Trophoblast cell (in vitro differentiated cells and primary cell): Measurements from ENCODE around the gene ZDHHC8.
A peak's percentile ranks its signal among the peaks of the same experiment; 100 is the strongest.

Source experiments
- DNase-seq, 2 donors: peaks; one replicate each; pipeline ENCODE4 v3.0.0-alpha.2; 2016
- H2AFZ ChIP-seq: 2 replicates; pipeline ENCODE4 v1.6.1; 2013; ENCODE audit warnings: low read length, moderate library complexity, mild to moderate bottlenecking; ENCODE audit not compliant: insufficient read depth, poor library complexity
- H2AK5ac ChIP-seq: 2 replicates; pipeline ENCODE4 v1.6.1; 2013; ENCODE audit warnings: mild to moderate bottlenecking, low read length
- H2BK120ac ChIP-seq: 2 replicates; pipeline ENCODE4 v1.6.1; 2013; ENCODE audit warnings: low read length, mild to moderate bottlenecking, moderate library complexity; ENCODE audit not compliant: insufficient read depth, poor library complexity
- H2BK12ac ChIP-seq: 2 replicates; pipeline ENCODE4 v1.6.1; 2013; ENCODE audit warnings: mild to moderate bottlenecking, low read length, moderate library complexity
- H2BK5ac ChIP-seq: 2 replicates; pipeline ENCODE4 v1.6.1; 2013; ENCODE audit warnings: low read length, low read depth, moderate library complexity, mild to moderate bottlenecking; ENCODE audit not compliant: poor library complexity
- H3K14ac ChIP-seq: 2 replicates; pipeline ENCODE4 v1.6.1; 2013; ENCODE audit warnings: mild to moderate bottlenecking, low read length
- H3K18ac ChIP-seq: 2 replicates; pipeline ENCODE4 v1.6.1; 2013; ENCODE audit warnings: mild to moderate bottlenecking, low read length
- H3K23ac ChIP-seq: 2 replicates; pipeline ENCODE4 v1.6.1; 2013; ENCODE audit warnings: low read length
- H3K27ac ChIP-seq: 2 replicates; pipeline ENCODE4 v1.5.1; 2013; ENCODE audit warnings: low read depth, mild to moderate bottlenecking, inconsistent platforms, low read length, moderate library complexity
- H3K27me3 ChIP-seq: 2 replicates; pipeline ENCODE4 v1.6.1; 2013; ENCODE audit warnings: inconsistent platforms, mild to moderate bottlenecking, low read length, moderate library complexity; ENCODE audit not compliant: insufficient read depth
- H3K36me3 ChIP-seq, 2 experiments: 1 replicate in 1 of 2; 2 replicates in 1 of 2; pipeline ENCODE4 v1.6.1; 2013; ENCODE audit warnings: low read length in 2 of 2, mild to moderate bottlenecking in 2 of 2, moderate library complexity in 1 of 2; ENCODE audit not compliant: insufficient read depth in 2 of 2, control insufficient read depth in 1 of 2
- H3K4ac ChIP-seq: 2 replicates; pipeline ENCODE4 v1.6.1; 2013; ENCODE audit warnings: low read depth, mild to moderate bottlenecking, low read length, moderate library complexity
- H3K4me1 ChIP-seq, 2 experiments: 1 replicate in 1 of 2; 2 replicates in 1 of 2; pipeline ENCODE4 v1.6.1; 2013; ENCODE audit warnings: low read length in 2 of 2, mild to moderate bottlenecking in 2 of 2, moderate library complexity in 1 of 2; ENCODE audit not compliant: insufficient read depth in 2 of 2, control insufficient read depth in 1 of 2
- H3K4me2 ChIP-seq: 2 replicates; pipeline ENCODE4 v1.6.1; 2013; ENCODE audit warnings: inconsistent platforms, mild to moderate bottlenecking, low read length, moderate library complexity
- H3K4me3 ChIP-seq: 2 replicates; pipeline ENCODE4 v1.5.1; 2013; ENCODE audit warnings: mild to moderate bottlenecking, low read depth, low read length, inconsistent platforms
- H3K79me1 ChIP-seq: one replicate; pipeline ENCODE4 v1.6.1; 2013; ENCODE audit warnings: low read length
- H3K79me2 ChIP-seq: 2 replicates; pipeline ENCODE4 v1.6.1; 2013; ENCODE audit warnings: low read length, mild to moderate bottlenecking; ENCODE audit not compliant: control insufficient read depth, insufficient read depth, poor library complexity
- H3K9ac ChIP-seq: 2 replicates; pipeline ENCODE4 v1.6.1; 2013; ENCODE audit warnings: mild to moderate bottlenecking, low read length
- H3K9me3 ChIP-seq: 2 replicates; pipeline ENCODE4 v1.6.1; 2013; ENCODE audit warnings: low read depth, mild to moderate bottlenecking, control low read depth, inconsistent platforms, low read length; ENCODE audit not compliant: insufficient read depth
- H4K12ac ChIP-seq: 2 replicates; pipeline ENCODE4 v1.6.1; 2013; ENCODE audit warnings: low read depth, mild to moderate bottlenecking, low read length, moderate library complexity
- H4K8ac ChIP-seq: 2 replicates; pipeline ENCODE4 v1.6.1; 2013; ENCODE audit warnings: low read depth, mild to moderate bottlenecking, low read length, moderate library complexity
- H4K91ac ChIP-seq: one replicate; pipeline ENCODE4 v1.6.1; 2013; ENCODE audit warnings: low read depth, mild to moderate bottlenecking, low read length, moderate library complexity
- WGBS: extraction: QIAGEN DNeasy Blood & Tissue Kit; methylation state at CpG from one replicate; pipeline ENCODE4 v1.1.7; 2013; ENCODE audit warnings: missing lambda C conversion rate; ENCODE audit not compliant: insufficient read length, insufficient coverage; ENCODE audit errors: extremely low coverage; 5-methylcytosine and 5-hydroxymethylcytosine counted together

ZDHHC8 gene

DNA sequence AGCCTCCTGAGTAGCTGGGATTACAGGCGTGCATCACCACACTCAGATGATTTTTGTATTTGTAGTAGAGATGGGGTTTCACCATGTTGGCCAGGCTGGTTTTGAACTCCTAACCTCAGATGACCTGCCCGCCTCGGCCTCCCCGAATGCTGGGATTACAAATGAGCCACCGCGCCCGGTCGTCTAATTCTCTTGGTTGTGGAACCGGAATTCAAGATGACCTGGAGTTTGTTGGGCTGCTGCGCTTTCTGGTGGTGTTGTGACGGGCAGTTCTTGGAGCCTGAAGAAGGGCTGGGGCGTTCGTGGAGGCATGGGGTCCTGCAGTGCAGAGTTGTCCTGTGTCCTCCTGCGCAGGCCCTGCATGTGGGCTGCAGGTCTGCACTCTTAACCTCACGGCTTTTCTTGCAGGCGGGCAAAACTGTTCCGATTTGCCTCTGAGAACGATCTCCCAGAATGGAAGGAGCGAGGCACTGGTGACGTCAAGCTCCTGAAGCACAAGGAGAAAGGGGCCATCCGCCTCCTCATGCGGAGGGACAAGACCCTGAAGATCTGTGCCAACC is 9.7 kb upstream of the ZDHHC8 start:
- Histone ChIP-seq H2AK5ac (no peak overlapping the region), H3K9ac (no peak overlapping the region)

DNA sequence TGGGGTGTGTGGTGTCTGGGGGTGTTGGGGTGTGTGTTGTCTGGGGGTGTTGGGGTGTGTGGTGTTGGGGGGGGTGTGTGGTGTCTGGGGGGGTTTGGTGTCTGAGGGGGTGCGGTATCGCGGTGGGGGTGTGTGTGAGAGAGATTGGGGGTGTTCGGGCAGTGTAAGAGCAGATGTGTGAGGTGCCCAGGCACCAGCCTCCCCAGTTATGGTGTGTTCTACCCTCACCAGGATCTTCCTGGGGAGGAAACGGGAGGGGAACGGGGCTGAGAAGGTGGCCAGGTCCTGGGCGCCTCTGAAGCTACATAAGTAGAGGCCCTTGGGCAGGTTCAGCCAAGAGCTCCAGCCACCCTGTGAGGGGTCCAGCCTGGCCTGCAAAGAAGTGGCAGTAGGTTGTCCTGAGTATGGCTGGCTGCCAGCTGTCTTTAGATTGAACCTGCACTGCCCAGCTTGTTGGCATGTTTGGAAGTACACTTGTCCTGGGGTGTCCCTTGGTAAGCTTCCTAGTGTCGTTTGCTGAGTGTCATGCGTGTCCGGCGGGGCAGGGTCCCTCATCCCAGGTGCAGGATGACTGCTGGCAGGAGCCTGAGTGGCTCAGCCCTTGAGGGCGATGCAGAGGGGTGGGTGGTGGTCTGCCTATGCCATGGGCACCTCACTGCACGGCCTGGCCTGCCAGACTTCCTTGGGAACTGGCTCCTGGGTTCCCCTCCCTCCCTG is 8.1 kb upstream of the ZDHHC8 start:
- WGBS: 100% methylated on average over 3 of the region's 13 CpGs
- Histone ChIP-seq H4K91ac (no peak overlapping the region), H3K79me2 (peaks cover 3% of the 10 kb centered on the region), H3K79me1 (no peaks in the 10 kb centered on the region), H3K4me1 (peaks cover 2 to 3% of the 10 kb centered on the region in 2 experiments), H3K36me3 (peaks cover 80 to 85% of the 10 kb centered on the region in 2 experiments), H3K18ac (peak overlapping the region; percentile 9), H3K27ac (no peak overlapping the region), H3K4me3 (no peak overlapping the region), H2BK5ac (no peak overlapping the region), H3K23ac (no peak overlapping the region), H2BK120ac (no peak overlapping the region), H3K9me3 (no peaks in the 10 kb centered on the region), H3K14ac (no peak overlapping the region), H4K12ac (no peak overlapping the region), H2BK12ac (no peak overlapping the region), H2AK5ac (no peak overlapping the region), H3K9ac (no peak overlapping the region), H3K4me2 (no peak overlapping the region), H3K4ac (no peak overlapping the region), H3K27me3 (no peaks in the 10 kb centered on the region), H2AFZ (no peak overlapping the region), H4K8ac (no peak overlapping the region)
- DNase-seq: no peak

More for the DNA sequence above, 9.7 kb upstream of the ZDHHC8 start:
- Histone ChIP-seq H3K18ac (no peak overlapping the region), H3K27ac (no peak overlapping the region), H3K4me3 (no peak overlapping the region), H3K4me1 (peaks cover 2 to 3% of the 10 kb centered on the region in 2 experiments), H2AFZ (no peak overlapping the region), H3K4me2 (no peak overlapping the region), H3K79me1 (peaks cover 7% of the 10 kb centered on the region), H3K4ac (peak overlapping the region; percentile 53), H3K9me3 (no peaks in the 10 kb centered on the region), H4K8ac (no peak overlapping the region), H2BK5ac (no peak overlapping the region), H3K27me3 (no peaks in the 10 kb centered on the region), H2BK120ac (no peak overlapping the region), H4K12ac (no peak overlapping the region), H4K91ac (no peak overlapping the region), H3K14ac (no peak overlapping the region), H3K36me3 (peaks cover 70 to 74% of the 10 kb centered on the region in 2 experiments), H3K79me2 (peaks cover 10% of the 10 kb centered on the region), H3K23ac (no peak overlapping the region), H2BK12ac (no peak overlapping the region)
- no CpG with 5 or more reads among the region's 22 CpGs for WGBS
- DNase-seq: no peak

DNA sequence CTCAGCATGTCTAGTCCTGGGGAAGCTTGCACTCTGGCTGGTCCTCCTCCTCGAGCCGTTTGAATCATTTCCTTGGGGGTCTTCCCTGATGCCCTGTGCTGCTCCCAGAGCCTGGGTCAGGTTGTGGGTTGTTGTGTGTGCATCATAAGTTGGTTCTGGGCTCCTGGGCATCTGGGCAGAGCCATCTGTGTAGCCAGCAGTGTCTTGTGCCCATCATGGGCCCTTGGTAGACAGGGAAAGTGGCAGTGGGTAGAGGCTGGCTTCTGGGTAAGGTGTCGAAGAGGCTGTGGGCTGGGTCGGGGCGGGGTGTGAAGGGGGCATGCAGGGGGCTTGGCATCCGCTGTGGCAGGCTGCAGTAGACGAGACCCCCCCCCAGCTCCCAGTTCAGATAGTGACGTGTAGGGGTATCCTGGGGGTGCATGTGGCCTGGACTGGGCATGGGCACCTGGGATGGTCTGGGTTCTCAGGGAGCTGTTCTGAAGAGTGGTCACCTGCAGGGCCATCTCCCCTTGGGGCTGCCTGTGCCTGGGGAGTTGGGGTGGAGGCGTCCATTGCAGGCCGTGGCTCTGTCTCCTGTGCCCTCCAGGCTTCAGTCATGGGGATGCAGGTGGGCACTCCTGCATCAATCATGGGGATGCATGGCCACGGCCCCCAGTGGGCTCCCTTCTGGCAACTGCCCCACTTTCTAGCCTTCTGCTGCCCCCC is 7.4 kb upstream of the ZDHHC8 start:
- Histone ChIP-seq H4K8ac (no peak overlapping the region), H3K4me3 (no peak overlapping the region), H2BK5ac (no peak overlapping the region), H3K18ac (peak overlapping the region; percentile 9), H3K79me1 (no peaks in the 10 kb centered on the region), H2BK12ac (no peak overlapping the region), H3K14ac (no peak overlapping the region), H3K27me3 (no peaks in the 10 kb centered on the region), H3K9ac (no peak overlapping the region), H2AK5ac (no peak overlapping the region), H3K4ac (no peak overlapping the region), H3K4me2 (no peak overlapping the region), H4K91ac (no peak overlapping the region), H3K27ac (no peak overlapping the region), H3K9me3 (no peaks in the 10 kb centered on the region), H4K12ac (no peak overlapping the region), H2AFZ (no peak overlapping the region), H3K4me1 (no peaks in the 10 kb centered on the region), H2BK120ac (no peak overlapping the region), H3K79me2 (no peaks in the 10 kb centered on the region), H3K36me3 (peaks cover 75 to 79% of the 10 kb centered on the region in 2 experiments), H3K23ac (no peak overlapping the region)
- no CpG with 5 or more reads among the region's 11 CpGs for WGBS
- DNase-seq: no peak

DNA sequence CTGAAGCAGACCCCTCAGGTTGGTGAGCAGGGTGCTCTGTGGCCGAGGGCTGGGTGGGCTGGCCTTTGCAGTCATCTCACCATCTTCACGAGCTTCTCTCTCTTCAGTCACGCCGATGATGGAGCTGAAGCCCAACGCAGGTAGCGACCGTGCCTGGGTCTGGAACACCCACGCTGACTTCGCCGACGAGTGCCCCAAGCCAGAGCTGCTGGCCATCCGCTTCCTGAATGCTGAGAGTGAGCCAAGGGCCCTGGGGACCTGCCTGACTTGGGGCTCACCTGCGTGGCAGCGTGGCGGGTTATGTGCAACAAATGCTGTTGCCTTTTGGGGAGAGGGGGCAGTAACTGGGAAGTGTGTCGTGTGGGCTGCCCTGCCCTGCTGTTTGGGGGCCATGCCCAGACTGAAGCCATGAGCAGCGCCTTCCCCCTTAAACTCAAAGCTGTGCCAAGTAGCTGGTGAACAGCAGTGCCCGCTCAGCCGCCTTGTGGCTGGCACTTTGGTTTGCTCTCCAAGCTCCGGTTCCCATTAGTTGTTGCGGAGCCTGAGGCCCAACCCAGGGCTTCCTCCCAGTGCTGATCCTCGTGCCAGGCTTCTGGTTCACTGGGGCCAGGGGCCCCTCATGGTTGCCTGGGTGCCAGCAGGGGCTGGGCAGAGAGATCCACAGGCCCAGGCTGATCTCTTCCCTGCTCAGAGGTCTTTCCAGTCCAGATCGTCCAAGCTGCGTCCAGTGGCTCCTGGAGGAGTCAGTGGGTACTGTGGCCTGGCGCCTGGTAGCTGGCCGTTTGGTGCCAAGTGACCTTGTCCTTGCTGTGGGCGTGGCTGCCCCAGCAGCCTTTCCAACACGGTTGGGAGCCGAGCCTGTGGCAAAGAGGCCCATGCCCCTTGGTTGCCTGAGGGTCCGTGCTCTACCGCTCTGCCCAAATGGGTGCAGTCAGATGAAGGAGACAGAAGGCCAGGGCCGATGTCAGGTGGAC is 6.1 kb upstream of the ZDHHC8 start:
- Histone ChIP-seq H2AK5ac (no peak overlapping the region), H3K18ac (no peak overlapping the region), H3K79me2 (no peaks in the 10 kb centered on the region), H3K4me3 (no peak overlapping the region), H4K91ac (no peak overlapping the region), H3K27me3 (no peaks in the 10 kb centered on the region), H2BK12ac (no peak overlapping the region), H2BK5ac (no peak overlapping the region), H3K36me3 (peaks cover 65 to 68% of the 10 kb centered on the region in 2 experiments), H4K12ac (no peak overlapping the region), H3K9ac (no peak overlapping the region), H3K4ac (no peak overlapping the region), H3K4me2 (no peak overlapping the region), H3K79me1 (no peaks in the 10 kb centered on the region), H2BK120ac (no peak overlapping the region), H3K14ac (no peak overlapping the region), H3K9me3 (no peaks in the 10 kb centered on the region), H3K4me1 (no peaks in the 10 kb centered on the region), H4K8ac (no peak overlapping the region), H3K27ac (no peak overlapping the region), H3K23ac (no peak overlapping the region), H2AFZ (no peak overlapping the region)
- no peak for DNase-seq
- no CpG with 5 or more reads among the region's 32 CpGs for WGBS
